HL-60 (cell line): ENCODE measurements around the gene DLX4.

Experiments
- DNase-seq, 2 experiments: peaks; one replicate each; pipeline ENCODE4 v3.0.0-alpha.2; 2010 to 2020; ENCODE audit warnings: low read depth in 1 of 2, low spot score in 1 of 2
- H3K27ac ChIP-seq: fragments of 250-450 bp; sonication (Bioruptor Pico); replicated peaks from 2 replicates; pipeline ENCODE4 v1.5.1; 2020; ENCODE audit warnings: mild to moderate bottlenecking, moderate library complexity
- H3K27me3 ChIP-seq: fragments of 250-450 bp; sonication (Bioruptor Pico); 2 replicates; pipeline ENCODE4 v1.5.1; 2021; ENCODE audit warnings: mild to moderate bottlenecking, moderate library complexity; ENCODE audit not compliant: insufficient read depth, poor library complexity, severe bottlenecking
- H3K4me3 ChIP-seq: replicated peaks from 2 replicates; pipeline ENCODE4 v1.5.1; 2011; ENCODE audit warnings: mild to moderate bottlenecking, control low read depth, low read length; ENCODE audit not compliant: insufficient read depth
- CTCF ChIP-seq: IDR thresholded peaks from one replicate; pipeline ENCODE4 v1.5.1; 2011; ENCODE audit warnings: low read length, control low read depth, inconsistent platforms; ENCODE audit not compliant: insufficient read depth
- GABPA ChIP-seq: IDR thresholded peaks from 2 replicates; pipeline ENCODE4 v1.6.1; 2012; ENCODE audit warnings: low read depth
- POLR2AphosphoS5 ChIP-seq: IDR thresholded peaks from 2 replicates; pipeline ENCODE4 v1.6.1; 2012; ENCODE audit warnings: low read depth
- REST ChIP-seq: IDR thresholded peaks from 2 replicates; pipeline ENCODE4 v1.6.1; 2012; ENCODE audit warnings: low read depth; ENCODE audit not compliant: insufficient replicate concordance
- SPI1 ChIP-seq: IDR thresholded peaks from 2 replicates; pipeline ENCODE4 v1.6.1; 2012; ENCODE audit warnings: low read depth, mild to moderate bottlenecking, borderline replicate concordance

Gene DLX4

GRCh38 chr17:49957350-49957749 is 11.6 kb upstream of the DLX4 start:
- no peak for TF ChIP-seq GABPA
- TF ChIP-seq POLR2AphosphoS5: no peak
- no peak for TF ChIP-seq REST
- TF ChIP-seq CTCF: no peak
- no peak for TF ChIP-seq SPI1
- H3K27ac ChIP-seq: no peak overlapping the region

DNA sequence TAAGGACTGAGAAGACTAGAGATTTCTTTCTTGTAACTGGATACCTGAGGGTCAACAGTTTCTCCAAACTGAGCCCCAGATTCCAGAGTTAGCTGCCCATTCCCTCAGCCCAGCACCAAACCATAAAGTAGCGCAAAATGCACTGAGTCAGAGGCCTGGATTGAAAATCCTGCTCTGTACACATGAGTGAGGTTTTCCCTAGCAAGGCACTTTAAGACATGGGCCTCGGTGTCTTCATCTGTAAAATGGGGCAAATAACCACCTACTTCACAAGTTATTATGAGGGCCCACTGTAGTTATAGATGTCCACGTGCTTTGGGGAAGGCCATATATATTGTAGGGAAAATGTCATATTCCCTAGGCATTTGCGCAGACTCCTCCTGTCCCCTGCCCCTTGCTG is 10.3 kb upstream of the DLX4 start:
- Histone ChIP-seq H3K27ac (no peak overlapping the region), H3K4me3 (no peak overlapping the region), H3K27me3 (peaks cover 17% of the 10 kb centered on the region)
- TF ChIP-seq POLR2AphosphoS5 (no peak), SPI1 (no peak), GABPA (no peak), CTCF (no peak), REST (no peak)
- DNase-seq: no peak

More at GRCh38 chr17:49957350-49957749, 11.6 kb upstream of the DLX4 start:
- Histone ChIP-seq H3K27me3 (peaks cover 7% of the 10 kb centered on the region), H3K4me3 (no peak overlapping the region)
- DNase-seq: no peak

DNA sequence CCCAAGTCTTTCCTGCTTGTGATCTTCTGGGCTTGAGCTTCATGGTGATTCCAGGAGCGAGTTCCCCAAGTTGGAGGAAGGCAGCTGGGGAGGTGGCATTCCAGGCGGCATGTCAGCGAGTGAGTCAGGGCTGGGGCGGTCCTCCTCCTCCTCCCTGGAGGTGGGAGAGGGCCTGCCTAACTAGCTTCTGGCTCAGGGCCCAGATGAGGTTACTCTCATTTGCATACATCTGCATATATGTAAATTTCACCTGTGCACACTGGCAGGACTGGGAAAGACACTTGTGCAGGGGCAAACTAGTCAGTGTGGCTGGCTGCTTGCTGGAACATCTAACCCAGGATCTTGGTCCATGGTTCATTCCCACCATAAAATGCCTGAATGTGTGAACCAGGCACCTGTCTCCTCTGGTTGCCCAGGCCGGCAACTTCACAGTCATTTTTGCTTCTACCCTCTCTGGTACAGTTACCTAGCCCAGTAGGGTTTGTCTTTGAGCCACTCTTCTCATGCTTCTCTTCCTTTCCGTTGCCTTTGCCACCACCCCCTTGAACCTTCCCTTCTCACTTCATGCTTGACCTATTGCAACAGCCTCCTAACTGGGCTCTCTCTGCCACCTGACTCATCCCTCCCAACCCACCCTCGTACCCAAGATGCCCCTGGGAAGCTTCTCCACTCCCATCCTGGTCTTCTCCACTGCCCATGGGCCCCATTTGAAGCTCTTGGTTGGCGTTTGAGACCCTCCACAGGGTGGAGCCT is 9.6 kb upstream of the DLX4 start:
- no peak for DNase-seq
- TF ChIP-seq REST (no peak), CTCF (no peak), SPI1 (no peak), POLR2AphosphoS5 (no peak), GABPA (no peak)
- Histone ChIP-seq H3K27me3 (peaks cover 21% of the 10 kb centered on the region), H3K4me3 (no peak overlapping the region), H3K27ac (no peak overlapping the region)
